Trophoblast cell (in vitro differentiated cells and primary cell): ENCODE data around the gene DDX31.

Experiments
- DNase-seq, 2 donors: peaks; one replicate each; pipeline ENCODE4 v3.0.0-alpha.2; 2016
- H2AFZ ChIP-seq: 2 replicates; pipeline ENCODE4 v1.6.1; 2013; ENCODE audit warnings: low read length, moderate library complexity, mild to moderate bottlenecking; ENCODE audit not compliant: insufficient read depth, poor library complexity
- H2AK5ac ChIP-seq: 2 replicates; pipeline ENCODE4 v1.6.1; 2013; ENCODE audit warnings: mild to moderate bottlenecking, low read length
- H2BK120ac ChIP-seq: 2 replicates; pipeline ENCODE4 v1.6.1; 2013; ENCODE audit warnings: low read length, mild to moderate bottlenecking, moderate library complexity; ENCODE audit not compliant: insufficient read depth, poor library complexity
- H2BK12ac ChIP-seq: 2 replicates; pipeline ENCODE4 v1.6.1; 2013; ENCODE audit warnings: mild to moderate bottlenecking, low read length, moderate library complexity
- H2BK5ac ChIP-seq: 2 replicates; pipeline ENCODE4 v1.6.1; 2013; ENCODE audit warnings: low read length, low read depth, moderate library complexity, mild to moderate bottlenecking; ENCODE audit not compliant: poor library complexity
- H3K14ac ChIP-seq: 2 replicates; pipeline ENCODE4 v1.6.1; 2013; ENCODE audit warnings: mild to moderate bottlenecking, low read length
- H3K18ac ChIP-seq: 2 replicates; pipeline ENCODE4 v1.6.1; 2013; ENCODE audit warnings: mild to moderate bottlenecking, low read length
- H3K23ac ChIP-seq: 2 replicates; pipeline ENCODE4 v1.6.1; 2013; ENCODE audit warnings: low read length
- H3K27ac ChIP-seq: 2 replicates; pipeline ENCODE4 v1.5.1; 2013; ENCODE audit warnings: low read depth, mild to moderate bottlenecking, inconsistent platforms, low read length, moderate library complexity
- H3K27me3 ChIP-seq: 2 replicates; pipeline ENCODE4 v1.6.1; 2013; ENCODE audit warnings: inconsistent platforms, mild to moderate bottlenecking, low read length, moderate library complexity; ENCODE audit not compliant: insufficient read depth
- H3K36me3 ChIP-seq, 2 experiments: 1 replicate in 1 of 2; 2 replicates in 1 of 2; pipeline ENCODE4 v1.6.1; 2013; ENCODE audit warnings: low read length in 2 of 2, mild to moderate bottlenecking in 2 of 2, moderate library complexity in 1 of 2; ENCODE audit not compliant: insufficient read depth in 2 of 2, control insufficient read depth in 1 of 2
- H3K4ac ChIP-seq: 2 replicates; pipeline ENCODE4 v1.6.1; 2013; ENCODE audit warnings: low read depth, mild to moderate bottlenecking, low read length, moderate library complexity
- H3K4me1 ChIP-seq, 2 experiments: 1 replicate in 1 of 2; 2 replicates in 1 of 2; pipeline ENCODE4 v1.6.1; 2013; ENCODE audit warnings: low read length in 2 of 2, mild to moderate bottlenecking in 2 of 2, moderate library complexity in 1 of 2; ENCODE audit not compliant: insufficient read depth in 2 of 2, control insufficient read depth in 1 of 2
- H3K4me2 ChIP-seq: 2 replicates; pipeline ENCODE4 v1.6.1; 2013; ENCODE audit warnings: inconsistent platforms, mild to moderate bottlenecking, low read length, moderate library complexity
- H3K4me3 ChIP-seq: 2 replicates; pipeline ENCODE4 v1.5.1; 2013; ENCODE audit warnings: mild to moderate bottlenecking, low read depth, low read length, inconsistent platforms
- H3K79me1 ChIP-seq: one replicate; pipeline ENCODE4 v1.6.1; 2013; ENCODE audit warnings: low read length
- H3K79me2 ChIP-seq: 2 replicates; pipeline ENCODE4 v1.6.1; 2013; ENCODE audit warnings: low read length, mild to moderate bottlenecking; ENCODE audit not compliant: control insufficient read depth, insufficient read depth, poor library complexity
- H3K9ac ChIP-seq: 2 replicates; pipeline ENCODE4 v1.6.1; 2013; ENCODE audit warnings: mild to moderate bottlenecking, low read length
- H3K9me3 ChIP-seq: 2 replicates; pipeline ENCODE4 v1.6.1; 2013; ENCODE audit warnings: low read depth, mild to moderate bottlenecking, control low read depth, inconsistent platforms, low read length; ENCODE audit not compliant: insufficient read depth
- H4K12ac ChIP-seq: 2 replicates; pipeline ENCODE4 v1.6.1; 2013; ENCODE audit warnings: low read depth, mild to moderate bottlenecking, low read length, moderate library complexity
- H4K8ac ChIP-seq: 2 replicates; pipeline ENCODE4 v1.6.1; 2013; ENCODE audit warnings: low read depth, mild to moderate bottlenecking, low read length, moderate library complexity
- H4K91ac ChIP-seq: one replicate; pipeline ENCODE4 v1.6.1; 2013; ENCODE audit warnings: low read depth, mild to moderate bottlenecking, low read length, moderate library complexity
- WGBS: extraction: QIAGEN DNeasy Blood & Tissue Kit; methylation state at CpG from one replicate; pipeline ENCODE4 v1.1.7; 2013; ENCODE audit warnings: missing lambda C conversion rate; ENCODE audit not compliant: insufficient read length, insufficient coverage; ENCODE audit errors: extremely low coverage; 5-methylcytosine and 5-hydroxymethylcytosine counted together

The DDX31 gene

GRCh38 chr9:132627594-132627993, 42.2 kb downstream of the DDX31 start:
- Histone ChIP-seq H3K79me1 (no peaks in the 10 kb centered on the region), H3K9me3 (no peaks in the 10 kb centered on the region), H3K27me3 (no peaks in the 10 kb centered on the region), H2BK5ac (no peak overlapping the region), H4K12ac (no peak overlapping the region), H4K91ac (no peak overlapping the region), H2AK5ac (no peak overlapping the region), H3K14ac (no peak overlapping the region), H3K18ac (no peak overlapping the region), H3K23ac (no peak overlapping the region), H3K79me2 (no peaks in the 10 kb centered on the region), H3K36me3 (peaks cover 28 to 40% of the 10 kb centered on the region in 2 experiments), H3K4ac (no peak overlapping the region), H2BK120ac (no peak overlapping the region), H3K4me2 (no peak overlapping the region), H2BK12ac (no peak overlapping the region), H2AFZ (no peak overlapping the region), H4K8ac (no peak overlapping the region), H3K9ac (no peak overlapping the region), H3K4me1 (no peaks in the 10 kb centered on the region), H3K27ac (no peak overlapping the region), H3K4me3 (no peak overlapping the region)
- DNase-seq, result no peak
- no CpG with 5 or more reads among the region's 11 CpGs for WGBS

GRCh38 chr9:132627106-132627505, 42.7 kb downstream of the DDX31 start:
- no peak overlapping the region for H2AK5ac ChIP-seq
- H3K9me3 ChIP-seq, result no peaks in the 10 kb centered on the region
- no peak overlapping the region for H2AFZ ChIP-seq
- no peak overlapping the region for H3K4me2 ChIP-seq
- H3K14ac ChIP-seq, result no peak overlapping the region
- H3K4ac ChIP-seq, result no peak overlapping the region
- no peak overlapping the region for H4K91ac ChIP-seq
- no peaks in the 10 kb centered on the region for H3K27me3 ChIP-seq
- no CpG with 5 or more reads among the region's 7 CpGs for WGBS
- H3K79me2 ChIP-seq, result no peaks in the 10 kb centered on the region
- no peak overlapping the region for H2BK120ac ChIP-seq
- H3K27ac ChIP-seq, result no peak overlapping the region
- H3K4me1 ChIP-seq, result no peaks in the 10 kb centered on the region
- no peak overlapping the region for H2BK12ac ChIP-seq
- no peak overlapping the region for H3K23ac ChIP-seq
- no peaks in the 10 kb centered on the region for H3K79me1 ChIP-seq
- DNase-seq, result no peak
- no peak overlapping the region for H3K18ac ChIP-seq
- no peak overlapping the region for H4K8ac ChIP-seq
- H3K4me3 ChIP-seq, result no peak overlapping the region
- no peak overlapping the region for H2BK5ac ChIP-seq
- H3K36me3 ChIP-seq, result peaks cover 31 to 44% of the 10 kb centered on the region in 2 experiments
- no peak overlapping the region for H4K12ac ChIP-seq
- no peak overlapping the region for H3K9ac ChIP-seq

GRCh38 chr9:132626285-132626684, 43.5 kb downstream of the DDX31 start:
- no peak overlapping the region for H2BK120ac ChIP-seq
- H4K8ac ChIP-seq, result no peak overlapping the region
- no peak overlapping the region for H3K14ac ChIP-seq
- H3K27ac ChIP-seq, result no peak overlapping the region
- H3K36me3 ChIP-seq, result peaks cover 29 to 45% of the 10 kb centered on the region in 2 experiments
- H3K4ac ChIP-seq, result no peak overlapping the region
- H3K27me3 ChIP-seq, result no peaks in the 10 kb centered on the region
- no peak overlapping the region for H3K4me2 ChIP-seq
- no peaks in the 10 kb centered on the region for H3K79me2 ChIP-seq
- no peak overlapping the region for H3K9ac ChIP-seq
- H2AFZ ChIP-seq, result no peak overlapping the region
- no peaks in the 10 kb centered on the region for H3K9me3 ChIP-seq
- no peak overlapping the region for H2AK5ac ChIP-seq
- no peaks in the 10 kb centered on the region for H3K79me1 ChIP-seq
- no peak overlapping the region for H3K23ac ChIP-seq
- no peak overlapping the region for H3K18ac ChIP-seq
- no peaks in the 10 kb centered on the region for H3K4me1 ChIP-seq
- no peak overlapping the region for H2BK5ac ChIP-seq
- no peak overlapping the region for H3K4me3 ChIP-seq
- no peak for DNase-seq
- WGBS, result no CpG with 5 or more reads among the region's 5 CpGs
- no peak overlapping the region for H4K12ac ChIP-seq
- H4K91ac ChIP-seq, result no peak overlapping the region
- H2BK12ac ChIP-seq, result no peak overlapping the region

GRCh38 chr9:132622159-132622558, 47.6 kb downstream of the DDX31 start:
- no peak overlapping the region for H3K27ac ChIP-seq
- H2AK5ac ChIP-seq, result no peak overlapping the region
- H2BK120ac ChIP-seq, result no peak overlapping the region
- no peaks in the 10 kb centered on the region for H3K27me3 ChIP-seq
- H3K36me3 ChIP-seq, result peaks cover 15 to 25% of the 10 kb centered on the region in 2 experiments
- no peaks in the 10 kb centered on the region for H3K9me3 ChIP-seq
- H3K79me2 ChIP-seq, result no peaks in the 10 kb centered on the region
- H3K4ac ChIP-seq, result no peak overlapping the region
- H2BK12ac ChIP-seq, result no peak overlapping the region
- H4K8ac ChIP-seq, result no peak overlapping the region
- no peak overlapping the region for H3K9ac ChIP-seq
- H3K14ac ChIP-seq, result no peak overlapping the region
- no peak overlapping the region for H3K4me2 ChIP-seq
- no peak overlapping the region for H4K91ac ChIP-seq
- no peak overlapping the region for H2AFZ ChIP-seq
- no peak overlapping the region for H3K23ac ChIP-seq
- no peak overlapping the region for H3K4me3 ChIP-seq
- H3K18ac ChIP-seq, result no peak overlapping the region
- no peak overlapping the region for H2BK5ac ChIP-seq
- H3K4me1 ChIP-seq, result no peaks in the 10 kb centered on the region
- no peak overlapping the region for H4K12ac ChIP-seq
- DNase-seq, result no peak
- H3K79me1 ChIP-seq, result no peaks in the 10 kb centered on the region
- WGBS, result no CpG with 5 or more reads among the region's 5 CpGs
